GM23248 (cell line): ENCODE results near the gene PTPRD.

ENCODE experiments used
- EZH2 ChIP-seq: fragments of 200-600 bp; sonication (generic); IDR thresholded peaks from 2 replicates; pipeline ENCODE4 v1.6.1; 2018; ENCODE audit warnings: antibody characterized with exemption, mild to moderate bottlenecking; ENCODE audit not compliant: insufficient read depth, poor library complexity, severe bottlenecking
- EZH2phosphoT487 ChIP-seq: fragments of 200-600 bp; sonication (generic); IDR thresholded peaks from 2 replicates; pipeline ENCODE4 v1.6.1; 2018; ENCODE audit warnings: antibody characterized with exemption, moderate library complexity, mild to moderate bottlenecking, low read depth; ENCODE audit not compliant: insufficient read depth

DNA sequence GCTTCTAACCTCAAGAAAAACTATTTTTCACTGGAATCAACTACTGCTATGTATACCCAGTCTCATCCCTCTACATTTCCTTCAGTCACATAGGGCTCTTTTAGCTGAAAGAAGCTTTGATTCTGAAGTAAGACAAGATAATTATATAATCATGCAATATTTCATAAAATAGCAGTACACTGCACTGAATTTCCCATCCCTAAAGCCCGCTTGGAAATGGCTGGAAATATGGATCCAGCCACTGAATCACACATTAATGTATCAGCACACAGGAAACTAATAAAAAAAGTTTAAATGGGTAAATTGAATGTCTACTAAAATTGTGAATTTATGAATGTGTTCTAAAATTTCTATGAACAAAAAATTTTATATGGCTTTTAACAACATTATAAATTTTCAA lies 808.7 kb downstream of the PTPRD start:
- TF ChIP-seq EZH2 (no peak), EZH2phosphoT487 (no peak)
